HG02870 (cell line): ENCODE data around the gene THBS1.

Source experiments
- ATAC-seq: cut with Tn5 transposase; IDR thresholded peaks from one replicate; pipeline ENCODE4 v1.9.1; 2021; ENCODE audit warnings: mild to moderate bottlenecking, moderate library complexity; ENCODE audit not compliant: unreplicated experiment

THBS1 gene

GRCh38 chr15:39573287-39573686 lies 7.6 kb upstream of the THBS1 start:
- no peak for ATAC-seq

GRCh38 chr15:39573844-39574243 lies 7.0 kb upstream of the THBS1 start:
- no peak for ATAC-seq

GRCh38 chr15:39574427-39574826 lies 6.5 kb upstream of the THBS1 start:
- ATAC-seq = no peak

- no peak for ATAC-seq
Observed at GRCh38 chr15:39575180-39575579, 5.7 kb upstream of the THBS1 start.

GRCh38 chr15:39578851-39579486 lies 1.9 kb upstream of the THBS1 start:
- no peak for ATAC-seq

- ATAC-seq = no peak
Observed at GRCh38 chr15:39579487-39580116, 1.3 kb upstream of the THBS1 start.

- peak; percentile 80 for ATAC-seq
Observed at GRCh38 chr15:39580117-39580484, 778 bp upstream of the THBS1 start.

GRCh38 chr15:39581242-39581792 lies 438 bp downstream of the THBS1 start:
- no peak for ATAC-seq

- ATAC-seq = no peak
Observed at GRCh38 chr15:39581793-39582285, 960 bp downstream of the THBS1 start.

- ATAC-seq = no peak
Observed at GRCh38 chr15:39582286-39582976, 1.6 kb downstream of the THBS1 start.

GRCh38 chr15:39582977-39583595 lies 2.2 kb downstream of the THBS1 start:
- no peak for ATAC-seq

- ATAC-seq = no peak
Observed at GRCh38 chr15:39583596-39584265, 2.9 kb downstream of the THBS1 start.

- ATAC-seq = no peak
Observed at GRCh38 chr15:39584266-39584659, 3.4 kb downstream of the THBS1 start.

GRCh38 chr15:39584662-39585388 lies 3.9 kb downstream of the THBS1 start:
- no peak for ATAC-seq

- ATAC-seq = no peak
Observed at GRCh38 chr15:39585389-39585841, 4.5 kb downstream of the THBS1 start.

- ATAC-seq = no peak
Observed at GRCh38 chr15:39585871-39586301, 5.0 kb downstream of the THBS1 start.

GRCh38 chr15:39586387-39587095 lies 5.7 kb downstream of the THBS1 start:
- no peak for ATAC-seq

GRCh38 chr15:39587096-39587721 lies 6.3 kb downstream of the THBS1 start:
- no peak for ATAC-seq
